Uterus (tissue), 2 donors: Measurements from ENCODE around the gene TMEM167A.

ENCODE experiments used
- POLR2A ChIP-seq, 2 donors: fragments of 450-650 bp; IDR thresholded peaks; one replicate each; pipeline ENCODE4 v1.6.1; 2016; ENCODE audit warnings: antibody characterized with exemption in 2 of 2, mild to moderate bottlenecking in 1 of 2, moderate library complexity in 1 of 2
- TF ChIP-seq, protein P1 (sequence below), 4 experiments: fragments of 200-600 bp in 2 of 4; fragments of 450-650 bp in 2 of 4; sonication (generic) in 2 of 4; IDR thresholded peaks; one replicate each; pipeline ENCODE4 v1.5.1; 2016 to 2019; ENCODE audit warnings: antibody characterized with exemption in 4 of 4, mild to moderate bottlenecking in 2 of 4, moderate library complexity in 1 of 4

GRCh38 chr5:83050723-83051340 is 26.4 kb downstream of the TMEM167A start:
- TF ChIP-seq, protein P1, sequence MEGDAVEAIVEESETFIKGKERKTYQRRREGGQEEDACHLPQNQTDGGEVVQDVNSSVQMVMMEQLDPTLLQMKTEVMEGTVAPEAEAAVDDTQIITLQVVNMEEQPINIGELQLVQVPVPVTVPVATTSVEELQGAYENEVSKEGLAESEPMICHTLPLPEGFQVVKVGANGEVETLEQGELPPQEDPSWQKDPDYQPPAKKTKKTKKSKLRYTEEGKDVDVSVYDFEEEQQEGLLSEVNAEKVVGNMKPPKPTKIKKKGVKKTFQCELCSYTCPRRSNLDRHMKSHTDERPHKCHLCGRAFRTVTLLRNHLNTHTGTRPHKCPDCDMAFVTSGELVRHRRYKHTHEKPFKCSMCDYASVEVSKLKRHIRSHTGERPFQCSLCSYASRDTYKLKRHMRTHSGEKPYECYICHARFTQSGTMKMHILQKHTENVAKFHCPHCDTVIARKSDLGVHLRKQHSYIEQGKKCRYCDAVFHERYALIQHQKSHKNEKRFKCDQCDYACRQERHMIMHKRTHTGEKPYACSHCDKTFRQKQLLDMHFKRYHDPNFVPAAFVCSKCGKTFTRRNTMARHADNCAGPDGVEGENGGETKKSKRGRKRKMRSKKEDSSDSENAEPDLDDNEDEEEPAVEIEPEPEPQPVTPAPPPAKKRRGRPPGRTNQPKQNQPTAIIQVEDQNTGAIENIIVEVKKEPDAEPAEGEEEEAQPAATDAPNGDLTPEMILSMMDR (IDR thresholded peaks at IDR 0.05): no peak
- no peak for TF ChIP-seq POLR2A (IDR thresholded peaks at IDR 0.05)
